Stimulated activated CD4-positive, alpha-beta T cell treated with anti-CD3 and anti-CD28 coated beads, Interleukin-4, amount 100 ng/mL, for 24 hours (primary cell): ENCODE data around the gene RAB3IL1.

ENCODE experiments used
- DNase-seq: peaks from one replicate; pipeline ENCODE4 v3.0.0-alpha.2; 2020

The RAB3IL1 gene

GRCh38 chr11:61918938-61919704 lies 1.8 kb upstream of the RAB3IL1 start:
- DNase-seq = peak; percentile 2

DNA sequence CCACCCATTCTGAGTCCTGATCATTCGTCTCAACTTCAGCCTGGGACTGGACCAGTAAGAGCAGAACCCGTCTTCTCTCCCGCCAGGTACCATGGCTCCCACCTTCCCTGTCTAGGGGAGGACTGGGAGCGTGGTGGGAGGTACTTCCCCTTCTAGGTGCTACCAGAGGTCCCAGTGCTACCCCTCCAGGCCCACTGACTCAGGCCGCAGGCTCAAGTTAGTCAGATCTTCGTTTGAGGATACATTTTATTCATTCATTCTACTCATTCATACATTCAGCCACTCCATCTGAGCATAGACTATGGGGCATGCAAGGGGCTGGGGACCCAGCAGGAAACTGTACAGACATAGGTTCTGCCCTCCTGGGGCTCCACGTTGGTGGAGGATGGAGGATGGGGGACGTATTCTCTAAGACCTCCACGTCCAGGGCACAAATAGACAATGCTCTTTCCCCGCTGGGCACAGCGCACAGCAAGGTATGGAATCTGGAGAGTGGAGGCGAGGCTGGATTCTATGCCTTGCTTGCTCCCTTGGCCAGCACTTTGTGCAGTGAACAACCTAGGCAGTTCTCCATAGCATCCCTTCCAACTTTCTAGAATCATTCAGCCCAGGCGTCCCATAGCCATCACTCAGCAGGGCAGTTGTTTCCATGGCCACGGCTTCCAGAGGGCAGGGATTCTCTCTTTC lies 1.0 kb upstream of the RAB3IL1 start:
- DNase-seq = peak; percentile 1

DNA sequence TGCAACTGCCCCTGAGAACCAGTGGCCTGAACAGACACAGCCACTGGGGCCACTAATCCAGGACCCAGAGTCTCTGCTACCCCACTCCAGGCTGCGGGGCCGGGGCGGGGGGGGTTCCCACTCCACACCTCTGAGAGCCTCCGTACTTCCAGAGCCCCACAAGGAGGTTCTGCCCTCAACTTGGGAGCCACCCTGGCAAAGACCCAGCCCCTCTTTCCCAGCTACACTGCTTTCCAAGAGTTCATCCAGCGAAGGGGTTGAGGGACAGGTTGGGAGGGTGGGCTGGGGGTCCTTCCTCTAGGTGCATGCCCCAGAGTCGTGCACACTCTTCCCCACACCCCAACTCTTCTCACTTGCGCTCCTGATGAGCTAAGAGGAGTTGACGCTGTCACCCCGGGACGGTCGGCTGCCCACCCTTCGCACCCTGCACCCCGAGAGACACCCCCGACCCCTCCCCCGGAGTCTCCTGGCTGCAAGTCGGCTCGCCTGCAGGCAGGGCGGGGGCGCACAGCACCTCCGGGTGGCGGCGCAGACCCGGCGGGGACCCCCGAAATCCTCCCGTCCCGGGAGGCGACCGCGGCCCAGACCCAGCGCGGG lies 531 bp downstream of the RAB3IL1 start:
- no peak for DNase-seq

- DNase-seq = no peak
Observed at GRCh38 chr11:61914471-61915171, 2.7 kb downstream of the RAB3IL1 start.

- no peak for DNase-seq
Observed at GRCh38 chr11:61913699-61914395, 3.5 kb downstream of the RAB3IL1 start.

GRCh38 chr11:61912991-61913698 lies 4.2 kb downstream of the RAB3IL1 start:
- no peak for DNase-seq

- no peak for DNase-seq
Observed at GRCh38 chr11:61912530-61912898, 4.9 kb downstream of the RAB3IL1 start.

DNA sequence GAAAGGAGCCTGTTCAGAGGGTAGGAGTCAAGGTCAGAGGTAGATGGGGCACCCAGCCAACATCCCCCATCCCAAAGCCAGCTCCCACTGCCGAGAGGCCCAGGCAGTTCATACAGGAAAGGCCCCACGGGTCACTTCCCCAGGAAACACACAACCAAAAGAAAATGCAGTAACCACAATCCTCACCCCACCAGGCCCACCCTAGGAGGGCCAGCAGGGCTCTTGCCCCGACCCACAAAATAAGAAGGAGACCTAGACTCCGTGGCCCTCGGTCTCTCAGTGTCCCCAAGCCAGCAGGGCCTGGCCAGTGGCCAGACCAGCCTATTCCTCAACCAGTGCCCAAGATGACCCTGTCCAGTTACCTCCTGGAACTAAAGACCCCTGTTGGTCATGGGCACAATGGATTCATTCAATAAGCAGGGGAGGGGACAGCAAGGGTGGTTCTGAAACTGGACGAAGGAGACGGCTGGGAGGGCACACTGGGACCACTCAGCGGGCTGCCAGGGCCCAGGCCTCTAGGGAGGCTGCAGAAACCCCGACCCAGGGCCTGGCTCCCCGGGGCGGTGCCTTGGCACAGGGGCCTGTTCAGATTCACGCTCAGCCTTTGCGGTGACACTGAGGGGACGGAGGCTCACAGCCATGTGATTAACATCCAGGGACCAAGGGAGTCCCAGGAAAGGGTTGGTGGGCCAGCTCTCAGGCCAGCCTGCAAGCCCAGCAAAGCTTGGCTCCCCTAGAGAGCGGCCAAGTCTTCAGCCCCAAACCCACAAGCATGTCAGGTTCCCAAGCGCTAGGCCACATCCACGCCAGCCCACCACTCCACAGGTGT lies 5.5 kb downstream of the RAB3IL1 start:
- no peak for DNase-seq

DNA sequence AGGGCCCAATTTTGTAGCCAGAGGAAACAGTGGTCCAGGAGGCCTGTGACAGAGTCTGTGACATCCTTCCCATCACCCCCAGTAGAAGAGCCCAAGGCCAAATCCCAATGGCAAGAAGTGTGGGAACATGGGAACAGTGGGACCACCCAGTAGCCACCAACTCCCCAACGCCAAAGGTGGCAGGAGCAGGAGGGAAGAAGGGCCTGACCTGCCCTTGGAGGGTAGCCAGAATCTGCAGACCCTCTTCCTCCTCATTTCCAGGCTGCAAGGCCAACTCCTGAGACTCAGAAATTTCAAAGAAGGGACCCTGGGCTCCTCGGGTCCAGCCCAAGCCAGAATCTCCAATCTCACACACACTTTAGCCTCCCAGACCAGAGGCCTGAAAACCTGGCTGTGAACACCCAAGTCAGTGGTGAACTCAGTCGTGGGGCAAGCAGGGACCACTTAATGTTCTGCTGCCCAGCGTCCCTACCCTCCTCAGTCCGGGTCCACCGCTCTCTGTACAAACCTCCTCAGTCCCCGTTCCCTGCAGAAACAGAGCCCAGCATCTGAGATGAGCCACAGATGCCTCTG lies 6.2 kb downstream of the RAB3IL1 start:
- no peak for DNase-seq

DNA sequence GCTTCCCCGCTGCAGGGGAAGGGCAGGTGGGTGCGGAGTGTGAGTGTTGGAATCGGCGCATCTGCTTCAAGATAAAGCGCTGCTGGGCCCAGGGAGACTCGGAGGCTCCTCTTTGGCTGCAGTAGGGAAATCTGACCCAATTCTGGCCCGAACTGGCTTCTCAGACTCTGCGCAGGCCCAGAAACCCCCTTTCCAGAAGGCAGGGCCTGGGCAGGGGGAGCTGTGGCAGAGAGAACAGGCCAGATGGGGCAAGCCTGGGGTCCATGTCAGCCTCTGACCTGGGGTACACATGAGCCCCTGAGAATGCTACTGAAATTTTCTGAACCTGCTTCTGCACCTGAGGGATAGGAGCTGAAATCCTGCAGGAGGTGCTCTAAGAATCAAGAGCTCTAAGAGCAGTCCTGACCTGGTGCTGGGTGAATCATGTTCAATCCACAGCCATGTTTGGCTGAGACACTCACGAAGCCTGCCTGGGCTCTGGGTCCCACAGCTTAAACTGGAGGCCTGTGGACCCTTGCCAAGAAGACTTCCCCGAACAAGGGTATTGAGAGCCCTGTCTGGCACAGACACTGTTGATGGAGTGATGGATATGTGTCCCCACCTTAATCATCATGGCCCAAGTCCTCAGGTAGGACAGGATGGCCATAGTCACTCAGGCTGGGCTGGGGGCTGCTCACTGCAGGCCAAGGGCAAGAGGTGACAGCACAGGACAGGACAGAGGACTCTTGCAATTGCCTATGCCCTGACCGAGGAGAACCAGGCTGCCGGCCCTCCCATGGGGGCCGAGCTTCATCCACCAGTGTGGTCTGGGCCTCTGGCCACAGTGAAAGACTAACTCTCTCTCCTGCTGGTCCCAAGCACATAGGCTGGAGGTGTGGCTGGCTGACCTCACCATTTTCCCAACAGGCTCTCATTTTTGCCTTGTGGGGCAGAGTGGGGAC lies 6.9 kb downstream of the RAB3IL1 start:
- DNase-seq = no peak

DNA sequence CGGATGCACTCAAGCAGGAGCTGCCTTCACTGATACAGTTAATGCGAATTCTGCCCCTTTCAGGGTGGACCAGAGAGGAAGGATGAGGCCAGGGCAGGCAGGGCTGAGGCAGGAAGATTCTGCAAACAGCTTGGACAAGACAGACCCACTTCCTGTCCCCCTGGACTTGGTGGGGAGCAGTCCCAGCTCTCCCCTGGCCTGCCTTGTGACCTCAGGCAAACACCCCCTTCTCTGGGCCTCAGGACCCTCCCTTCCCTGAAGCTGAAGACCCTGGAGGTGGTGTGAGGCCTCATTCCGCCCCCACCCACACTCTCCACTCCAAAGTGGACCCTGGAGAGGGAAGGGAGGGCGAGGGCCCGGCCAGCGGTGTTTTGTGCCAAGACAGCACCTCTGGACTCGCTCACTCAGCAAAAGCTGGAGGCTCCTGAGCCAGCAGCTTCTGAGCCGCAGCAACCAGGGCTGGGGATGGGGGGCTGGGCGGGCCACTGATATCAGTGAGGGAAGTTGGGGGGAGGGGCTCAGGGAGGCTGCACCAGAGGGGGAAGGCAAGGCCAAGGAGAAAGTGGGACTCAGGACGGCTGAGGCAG lies 8.5 kb downstream of the RAB3IL1 start:
- DNase-seq = no peak

DNA sequence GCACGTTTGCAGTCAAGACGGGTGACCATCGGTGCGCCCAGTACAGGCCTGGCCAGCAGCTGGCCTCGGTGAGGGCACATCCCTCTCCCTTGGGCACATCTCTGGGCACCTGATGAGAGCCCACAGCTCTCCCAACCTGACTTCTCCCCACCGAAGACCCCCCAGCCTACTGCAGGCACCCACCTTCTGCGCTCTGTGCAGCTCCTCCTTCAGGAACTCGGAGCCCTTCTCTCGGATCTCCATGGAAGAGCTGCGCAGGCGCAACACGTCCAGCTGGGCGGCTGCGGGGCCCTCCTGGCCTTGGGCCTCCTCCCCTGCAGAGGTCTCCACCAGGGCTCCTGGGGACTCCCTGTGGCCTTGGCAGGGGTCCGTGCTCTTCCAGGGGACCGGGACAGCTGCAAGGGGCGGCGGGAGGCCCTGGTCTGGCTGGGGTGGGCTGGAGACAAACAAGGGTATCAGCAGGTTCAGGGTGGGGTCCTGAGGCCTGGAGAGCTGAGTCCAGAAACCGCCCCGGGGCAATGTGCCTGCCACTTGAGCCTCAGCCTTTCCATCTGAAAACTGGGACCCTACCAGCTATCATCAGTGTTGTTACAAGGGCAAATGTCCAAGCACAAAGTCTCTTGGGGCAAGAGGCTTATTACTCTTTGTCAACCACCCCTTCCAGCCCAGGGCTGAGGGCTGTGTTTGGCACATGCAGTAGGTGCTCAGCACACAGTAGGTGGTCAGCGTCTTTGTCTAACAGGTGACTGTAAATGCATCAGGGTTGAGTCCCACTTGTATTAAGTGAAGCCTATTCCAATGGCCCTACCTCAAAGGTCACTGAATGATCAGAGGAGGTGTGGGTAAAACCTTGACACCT lies 9.3 kb downstream of the RAB3IL1 start:
- no peak for DNase-seq

- DNase-seq = no peak
Observed at GRCh38 chr11:61907282-61907681, 10.1 kb downstream of the RAB3IL1 start.

GRCh38 chr11:61906522-61906909 lies 10.8 kb downstream of the RAB3IL1 start:
- no peak for DNase-seq

DNA sequence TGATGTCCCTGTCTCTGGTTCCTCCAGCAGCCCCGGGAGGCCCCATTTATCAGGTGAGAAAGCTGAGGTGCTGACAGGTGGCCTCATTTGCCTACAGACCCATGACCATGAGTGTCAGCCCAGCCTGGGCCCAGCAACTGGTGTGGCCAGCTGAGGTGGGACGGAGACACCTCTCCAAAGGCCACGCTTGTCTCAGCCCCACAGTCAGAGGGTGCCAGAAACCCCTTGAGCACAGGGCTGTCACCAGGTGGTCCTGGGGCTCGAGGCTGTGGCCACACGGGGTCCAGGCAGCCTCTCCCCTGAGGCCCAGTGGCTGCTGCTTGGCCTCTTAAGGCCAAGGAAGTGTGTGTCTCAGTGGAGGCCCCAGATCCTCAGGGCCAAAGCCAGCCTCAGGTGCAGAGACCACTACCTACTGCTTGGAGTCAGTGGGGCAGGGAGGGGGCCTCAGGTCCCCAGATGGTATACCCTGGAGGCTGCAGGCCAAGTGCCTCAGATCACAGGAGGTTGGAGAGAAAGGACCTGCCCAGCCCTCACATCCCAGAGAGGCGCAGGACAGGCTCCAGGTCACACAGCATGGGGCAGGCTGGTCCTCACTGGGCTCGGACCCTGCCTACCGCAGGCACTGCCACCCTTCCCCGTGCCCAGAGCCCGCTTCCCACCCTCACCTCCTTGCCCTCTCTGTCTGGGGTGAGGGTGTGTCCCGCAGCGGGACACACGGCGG lies 11.4 kb downstream of the RAB3IL1 start:
- DNase-seq = no peak

- DNase-seq = no peak
Observed at GRCh38 chr11:61905067-61905696, 12.2 kb downstream of the RAB3IL1 start.

DNA sequence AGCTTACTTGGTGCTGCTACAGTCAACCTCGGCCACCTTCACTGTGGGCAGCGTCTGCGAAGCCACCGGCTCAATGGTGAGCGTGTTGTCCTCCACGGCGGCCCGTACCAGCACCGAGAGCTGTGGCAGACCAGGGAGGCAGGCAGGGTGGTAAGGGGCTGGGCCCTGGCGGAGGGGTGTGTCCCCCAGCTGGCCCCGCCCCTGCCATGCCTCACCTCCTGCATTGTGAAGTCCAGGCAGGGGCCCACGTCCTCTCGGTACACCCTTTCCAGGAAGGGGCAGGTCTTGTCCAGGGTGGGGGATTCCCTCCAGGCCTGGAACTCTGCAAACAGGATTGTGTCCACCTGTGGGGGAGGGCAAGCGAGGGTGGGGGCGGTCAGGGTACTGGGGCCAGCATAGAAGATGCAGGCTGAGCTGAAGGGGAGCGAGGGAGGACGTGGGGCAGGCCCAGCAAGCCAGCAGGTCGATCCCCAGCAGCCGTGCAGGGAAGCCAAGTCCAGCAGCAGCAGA lies 12.8 kb downstream of the RAB3IL1 start:
- no peak for DNase-seq
